NCI-H187 treated with DMSO at 0.1 percent for 48 hours (cell line): ENCODE measurements around the gene NECAB3.

Experiments used
- DNase-seq: peaks from one replicate; lab custom pipeline; 2025; lab: John Stamatoyannopoulos, UW

The NECAB3 gene

DNA sequence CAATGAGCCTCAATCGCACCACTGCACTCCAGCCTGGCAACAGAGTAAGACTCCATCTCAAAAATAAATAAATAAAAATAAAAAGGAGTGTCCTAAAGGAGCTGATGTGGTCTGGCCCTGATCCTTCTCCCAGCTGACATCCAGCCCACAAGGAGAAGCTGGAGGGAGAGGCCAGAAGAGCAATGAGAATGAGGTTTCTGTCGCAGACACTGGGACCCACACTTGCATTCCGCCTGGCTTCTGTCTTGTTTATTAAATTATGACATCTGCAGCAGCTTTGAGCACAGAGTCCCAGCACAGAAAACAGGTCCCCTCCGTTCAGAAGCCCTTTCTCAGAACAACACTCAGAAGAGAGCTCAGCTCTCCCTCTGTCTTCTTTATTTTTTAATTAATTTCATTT is 22.2 kb upstream of the NECAB3 start:
- DNase-seq, result no peak

DNA sequence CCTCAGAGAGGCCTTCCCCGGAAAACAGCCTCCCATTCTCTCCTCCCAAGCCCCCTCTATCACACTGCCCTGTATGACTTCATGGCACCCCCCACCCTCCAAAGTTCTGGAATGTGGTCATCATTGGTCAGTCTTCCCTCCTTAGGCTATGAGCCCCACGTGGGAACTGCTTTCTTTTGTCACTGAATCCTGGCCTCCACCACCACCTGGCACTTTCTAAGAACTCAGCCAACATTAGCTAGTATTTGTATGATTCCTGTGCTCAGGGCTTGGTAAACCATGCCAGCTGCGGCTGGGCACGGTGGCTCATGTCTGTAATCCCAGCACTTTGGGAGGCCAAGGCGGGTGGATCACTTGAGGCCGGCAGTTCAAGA is 20.4 kb upstream of the NECAB3 start:
- DNase-seq, result no peak

DNA sequence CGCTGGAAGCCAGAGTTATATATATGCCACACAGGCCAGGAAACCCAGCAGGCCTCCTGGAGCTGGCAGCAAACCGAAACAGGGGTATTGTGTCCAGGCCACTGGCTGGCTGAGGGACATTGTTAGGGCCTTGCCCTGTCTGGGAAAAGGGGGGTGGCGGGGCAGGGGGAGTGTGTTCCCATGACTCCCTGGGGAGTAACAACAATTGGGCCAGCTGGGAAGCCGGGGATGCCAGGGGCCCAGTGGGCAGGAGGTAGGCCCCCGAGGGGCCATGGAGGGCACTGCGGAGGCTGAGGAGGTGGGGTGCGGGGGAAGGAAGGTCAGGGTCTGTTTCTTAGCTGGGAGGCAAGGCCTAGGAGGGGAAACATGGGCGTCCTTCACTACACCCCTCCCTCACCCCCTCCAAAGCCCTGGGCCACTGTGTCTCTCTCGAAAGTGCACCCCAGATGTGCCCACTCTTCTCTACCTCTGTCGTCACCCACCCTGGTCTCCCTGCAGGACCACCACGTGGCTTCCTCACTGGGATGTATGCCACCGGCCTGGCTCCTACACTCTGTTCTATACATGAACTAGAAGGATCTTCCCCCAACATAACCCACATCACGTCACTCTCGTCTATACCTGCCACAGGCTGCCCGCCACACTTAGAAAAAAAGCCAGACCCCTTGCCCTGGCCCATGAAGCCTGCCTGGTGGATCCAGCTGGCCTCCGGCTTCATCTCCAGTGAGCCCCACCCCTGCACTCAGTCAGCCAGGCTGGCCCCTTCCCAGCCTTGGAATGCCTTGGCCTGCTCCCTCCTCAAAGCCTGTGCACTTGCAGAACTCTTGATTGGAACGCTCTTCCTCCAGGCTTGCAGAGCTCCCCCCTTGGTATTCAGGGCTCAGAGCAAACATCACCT is 19.8 kb upstream of the NECAB3 start:
- no peak for DNase-seq

DNA sequence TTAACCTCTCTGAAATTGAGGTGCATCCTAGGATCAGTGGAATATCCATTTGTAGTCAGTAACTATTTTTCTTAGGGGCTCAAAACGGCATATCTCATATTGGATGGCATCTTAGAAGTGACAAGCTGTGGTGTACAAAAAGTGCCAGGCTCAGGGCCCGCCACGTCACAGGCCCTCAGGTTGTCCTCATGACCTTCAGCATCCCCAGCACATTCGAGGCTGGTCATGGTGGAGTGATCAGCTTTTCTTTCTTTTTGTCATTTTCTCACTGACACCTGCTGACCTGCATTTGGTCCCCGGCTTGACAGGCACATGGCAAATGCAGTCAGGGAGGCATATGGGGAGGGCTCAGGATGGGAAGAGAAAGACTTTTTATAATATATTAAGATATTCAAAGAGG is 19.1 kb upstream of the NECAB3 start:
- no peak for DNase-seq

DNA sequence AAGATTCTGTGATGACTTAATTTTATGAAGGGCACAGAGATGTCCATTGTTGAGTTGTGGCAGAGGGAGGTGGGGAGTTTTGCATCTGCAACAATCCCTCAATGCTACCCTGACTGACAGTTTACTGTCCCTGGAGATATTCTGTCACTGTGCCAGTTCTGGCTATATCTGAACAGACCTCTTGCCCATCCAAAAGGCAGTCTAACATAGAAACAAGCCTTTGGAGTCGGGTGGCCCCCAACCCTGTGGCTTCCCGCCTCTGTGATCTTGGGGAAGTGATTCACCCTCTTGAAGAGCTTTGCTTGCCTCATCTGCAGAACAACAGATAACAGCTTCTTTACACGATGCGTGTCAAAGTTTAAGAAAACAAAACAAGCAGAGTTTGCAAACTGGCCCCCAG is 15.7 kb upstream of the NECAB3 start:
- no peak for DNase-seq

DNA sequence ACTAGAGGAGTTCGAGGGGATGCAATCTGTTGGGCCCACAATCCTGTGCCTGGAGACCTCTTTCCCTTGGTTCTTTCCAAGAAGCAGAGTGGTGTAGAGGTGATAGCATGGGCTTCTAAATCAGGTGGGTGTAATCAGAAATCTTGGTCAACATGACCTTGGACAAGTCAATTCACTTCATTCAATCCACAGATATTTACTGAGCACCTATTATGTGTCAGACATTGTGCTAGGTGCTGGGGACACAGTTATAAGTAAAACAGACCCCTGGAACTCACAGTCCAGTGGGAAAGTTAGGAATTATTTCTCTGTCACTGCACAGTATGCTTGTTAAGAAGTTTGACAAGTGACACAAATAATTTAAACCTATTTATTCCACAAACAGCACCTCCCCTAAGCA is 15.3 kb upstream of the NECAB3 start:
- no peak for DNase-seq

DNA sequence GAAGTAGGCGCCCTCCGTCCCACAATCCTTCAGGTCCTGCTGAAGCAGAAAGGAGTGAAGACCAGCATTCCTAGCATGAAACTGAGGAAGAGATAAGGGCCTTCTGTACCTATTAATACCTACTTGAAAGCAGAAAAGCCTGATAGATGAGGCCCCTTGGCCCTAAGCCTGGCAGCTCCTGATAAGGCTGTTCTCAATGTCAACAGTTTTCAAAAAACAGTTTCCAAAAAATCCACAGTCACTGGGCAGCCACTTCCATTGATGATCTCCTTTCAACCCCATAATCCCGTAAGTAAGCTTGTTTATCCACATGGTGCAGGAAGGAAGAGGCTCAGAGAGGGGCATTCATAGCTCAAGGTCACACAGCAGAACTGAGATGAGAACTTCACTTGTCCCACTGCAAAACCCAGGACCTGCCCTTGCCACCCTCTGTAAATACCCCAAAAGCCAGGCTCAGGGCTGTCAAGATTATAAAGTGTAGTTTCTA is 14.8 kb upstream of the NECAB3 start:
- no peak for DNase-seq

DNA sequence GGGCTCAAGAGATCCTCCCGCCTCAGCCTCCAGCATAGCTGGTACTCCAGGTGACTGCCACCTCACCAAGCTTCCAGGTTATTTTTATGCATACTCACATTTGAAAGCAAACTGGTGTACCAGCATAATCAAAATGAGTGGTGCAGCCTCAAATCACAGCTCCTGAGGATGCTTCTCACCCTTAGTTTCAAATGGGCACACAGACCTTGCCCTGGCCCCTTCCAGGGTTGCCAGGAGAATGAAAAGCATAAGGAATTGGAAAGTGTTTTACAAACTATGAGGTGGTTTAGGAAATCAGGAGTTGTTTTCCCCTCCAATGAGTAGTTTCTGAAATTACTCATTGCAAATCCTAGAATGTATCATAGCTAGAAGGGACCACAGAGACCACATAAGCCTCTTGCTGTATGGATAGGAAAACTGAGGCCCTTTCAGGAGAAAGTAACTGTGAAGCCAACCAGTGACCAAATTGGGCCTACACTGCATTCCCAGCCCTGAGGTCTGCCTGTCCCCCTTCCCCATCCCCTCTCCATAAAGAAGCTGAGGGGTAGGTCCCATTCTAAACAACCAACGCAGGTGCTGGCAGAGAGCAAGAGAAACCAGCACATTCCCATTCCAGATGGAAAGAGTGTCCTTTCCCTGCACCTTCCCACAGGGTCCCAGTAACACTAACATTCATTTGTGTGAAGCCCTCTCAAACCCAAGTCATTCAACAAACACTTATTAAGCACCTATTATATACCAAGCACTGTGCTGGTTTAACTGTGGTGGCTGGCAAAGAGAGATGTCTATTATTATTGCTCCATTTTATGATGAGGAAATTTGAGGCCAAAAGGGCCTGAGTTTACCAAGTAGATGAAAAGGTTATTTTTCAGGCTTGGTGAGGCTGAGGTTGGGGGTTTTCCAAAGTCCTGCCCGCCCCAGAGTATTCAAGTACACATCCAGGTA is 14.0 kb upstream of the NECAB3 start:
- DNase-seq, result no peak

DNA sequence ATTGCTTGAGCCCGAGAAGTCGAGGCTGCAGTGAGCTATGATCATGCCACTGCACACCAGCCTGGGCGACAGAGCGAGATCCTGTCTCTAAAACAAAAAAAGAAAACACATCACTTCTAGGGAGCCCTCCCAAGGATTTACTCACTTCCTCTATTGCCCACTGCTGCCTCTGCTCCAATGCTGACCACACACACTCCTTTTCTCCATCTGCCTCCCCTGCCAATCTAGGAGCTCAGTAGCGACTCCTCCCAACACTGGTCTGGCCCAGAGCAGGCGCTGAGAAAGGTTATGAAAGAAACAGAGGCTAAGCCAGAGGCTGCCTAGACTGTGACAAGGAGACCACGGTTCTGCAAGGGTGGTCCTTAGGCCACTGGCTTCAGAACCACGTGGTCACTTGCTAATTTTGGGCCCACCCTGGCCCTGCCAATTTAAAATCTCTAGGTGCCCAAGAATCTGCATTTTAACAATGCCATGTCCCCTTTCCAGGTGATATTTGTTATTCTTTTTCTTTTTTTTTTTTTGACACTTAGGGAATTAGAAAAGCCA is 13.2 kb upstream of the NECAB3 start:
- no peak for DNase-seq

DNA sequence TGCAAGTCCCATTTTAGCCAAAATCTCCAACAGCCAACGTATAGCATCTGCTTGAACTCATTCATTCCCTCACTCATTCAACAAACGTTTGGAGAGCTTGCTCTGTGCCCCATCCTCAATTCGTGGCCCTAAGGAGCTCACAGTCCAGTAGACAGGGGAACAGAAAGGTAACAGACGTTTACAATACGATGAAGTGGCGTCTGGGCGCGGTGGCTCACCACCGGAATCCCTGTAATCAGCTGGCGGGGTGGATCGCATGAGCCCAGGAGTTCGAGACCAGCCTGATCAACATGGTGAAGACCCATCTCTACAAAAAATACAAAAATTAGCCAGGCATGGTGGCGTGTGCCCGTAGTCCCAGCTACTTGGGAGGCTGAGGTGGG is 12.7 kb upstream of the NECAB3 start:
- DNase-seq, result no peak

DNA sequence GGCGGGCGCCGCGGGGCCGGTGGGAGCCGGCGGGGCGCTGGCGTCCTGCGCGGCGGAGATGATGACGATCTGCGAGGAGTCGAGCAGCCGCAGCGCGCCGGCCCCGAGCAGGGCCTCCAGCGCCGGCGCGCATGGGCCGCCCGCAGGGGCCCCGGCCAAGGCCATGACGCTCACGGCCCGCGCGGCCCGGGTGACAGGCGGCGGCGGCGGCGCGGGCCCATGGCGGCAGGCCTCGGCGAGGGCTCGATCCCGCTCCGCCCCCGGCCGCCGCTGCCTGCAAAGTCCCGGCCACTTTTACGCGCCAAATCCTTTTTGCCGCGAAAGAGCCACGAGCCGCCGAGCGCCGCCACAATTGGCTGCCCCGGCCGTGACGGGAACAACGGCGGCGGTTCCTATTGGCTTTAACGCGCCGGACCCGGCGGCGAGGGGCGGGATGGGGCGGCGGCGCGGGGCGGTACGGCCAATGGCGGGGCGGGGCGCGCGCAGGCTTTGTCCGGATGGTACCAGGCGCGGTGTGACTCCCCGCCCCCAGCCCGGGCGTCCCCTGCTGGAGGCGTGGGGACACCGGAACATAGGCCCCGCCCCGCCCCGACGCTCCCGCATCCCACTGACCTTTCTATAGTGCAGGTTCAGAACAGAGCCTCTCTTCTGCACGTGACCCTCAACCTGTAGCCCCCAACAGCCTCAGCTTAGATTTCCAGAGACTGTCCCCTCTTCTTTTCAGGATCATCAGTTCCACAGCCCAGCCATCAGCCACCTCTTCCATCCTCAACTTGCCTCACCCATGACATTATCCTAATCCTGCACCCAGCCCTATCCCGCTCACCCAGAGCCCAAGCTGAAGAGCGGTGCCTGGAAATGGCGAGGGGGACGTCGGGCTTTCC is 12.1 kb upstream of the NECAB3 start, which contains the start of gene E2F1:
E2F1 (minus strand) TSS at position 286 of the 884 bp plus-strand sequence; CDS start at position 165, 121 bp downstream.
- DNase-seq, result peak; percentile 70

DNA sequence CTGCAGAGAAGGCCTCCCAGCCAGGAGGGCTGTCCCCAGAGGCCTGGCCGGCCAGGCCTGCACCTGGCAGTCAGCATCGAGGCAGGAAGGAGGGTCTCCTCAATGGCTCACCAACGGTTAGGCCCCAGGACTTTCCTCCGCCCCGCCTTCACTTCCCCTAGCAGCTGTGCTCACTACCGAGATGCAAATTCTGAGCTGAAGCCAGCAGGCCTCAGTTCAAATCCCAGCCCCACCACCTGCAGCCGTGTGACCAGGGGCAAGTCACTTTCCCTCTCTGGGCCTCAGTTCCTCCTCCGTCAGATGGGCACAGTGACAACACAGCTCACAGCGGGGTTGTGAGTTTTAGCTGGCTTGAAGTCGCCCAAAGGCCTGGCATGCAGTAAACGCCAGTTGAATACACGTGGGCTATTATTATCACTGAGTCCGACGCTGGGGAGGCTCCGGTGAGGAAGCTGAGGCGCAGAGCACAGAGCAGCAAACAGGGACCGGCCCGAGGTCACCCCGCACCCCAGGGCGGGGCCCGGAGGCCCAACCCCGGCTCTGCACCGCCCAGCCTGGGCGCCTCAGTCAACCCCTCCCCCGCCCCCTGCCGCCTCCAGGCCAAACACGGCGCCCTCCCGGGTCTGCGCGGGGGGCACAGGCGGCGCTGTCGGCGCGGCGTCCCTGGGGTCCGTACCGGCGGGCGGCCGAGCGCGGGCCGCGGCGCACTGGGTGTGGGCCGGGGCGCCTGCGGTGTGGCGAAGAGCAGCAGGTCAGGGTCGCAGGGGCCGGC is 11.3 kb upstream of the NECAB3 start:
- DNase-seq, result no peak

DNA sequence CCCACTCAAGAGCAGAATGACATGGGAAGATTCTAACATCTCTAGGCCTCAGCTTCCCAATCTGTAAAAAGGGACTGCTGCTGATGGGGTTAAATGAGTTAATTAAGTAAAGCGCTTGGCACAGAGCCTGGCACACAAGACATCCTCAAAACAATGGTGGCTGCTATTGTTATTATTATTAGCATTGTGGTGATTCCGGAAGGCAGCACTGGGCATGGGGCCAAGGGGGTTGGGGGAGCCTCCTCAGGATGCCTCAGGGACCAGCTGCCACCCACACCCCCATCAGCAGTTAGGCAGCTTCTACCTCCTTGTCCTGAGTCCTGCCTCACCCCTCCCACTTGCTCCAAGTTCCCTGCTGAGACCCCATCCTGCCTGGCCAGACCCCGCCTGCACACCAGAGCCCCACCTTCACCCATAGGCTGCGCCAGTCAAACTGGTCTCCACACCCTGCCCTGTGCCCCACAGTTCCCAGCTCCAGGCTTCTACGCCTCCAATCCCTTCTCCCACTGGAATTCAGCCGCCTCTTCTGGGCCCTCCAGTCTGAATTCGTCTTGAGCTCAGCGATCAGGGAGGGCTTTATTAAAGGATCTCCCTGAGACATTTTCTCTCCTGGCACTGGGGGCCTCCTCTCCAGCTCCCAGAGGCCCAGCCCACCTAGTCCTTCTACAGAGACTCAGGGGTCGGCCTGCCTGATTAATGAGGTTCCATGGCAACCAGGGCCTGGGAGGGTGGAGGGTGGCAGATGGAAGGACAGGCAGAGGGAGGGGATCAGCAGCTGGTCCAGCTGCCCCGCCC is 10.5 kb upstream of the NECAB3 start:
- DNase-seq, result no peak

DNA sequence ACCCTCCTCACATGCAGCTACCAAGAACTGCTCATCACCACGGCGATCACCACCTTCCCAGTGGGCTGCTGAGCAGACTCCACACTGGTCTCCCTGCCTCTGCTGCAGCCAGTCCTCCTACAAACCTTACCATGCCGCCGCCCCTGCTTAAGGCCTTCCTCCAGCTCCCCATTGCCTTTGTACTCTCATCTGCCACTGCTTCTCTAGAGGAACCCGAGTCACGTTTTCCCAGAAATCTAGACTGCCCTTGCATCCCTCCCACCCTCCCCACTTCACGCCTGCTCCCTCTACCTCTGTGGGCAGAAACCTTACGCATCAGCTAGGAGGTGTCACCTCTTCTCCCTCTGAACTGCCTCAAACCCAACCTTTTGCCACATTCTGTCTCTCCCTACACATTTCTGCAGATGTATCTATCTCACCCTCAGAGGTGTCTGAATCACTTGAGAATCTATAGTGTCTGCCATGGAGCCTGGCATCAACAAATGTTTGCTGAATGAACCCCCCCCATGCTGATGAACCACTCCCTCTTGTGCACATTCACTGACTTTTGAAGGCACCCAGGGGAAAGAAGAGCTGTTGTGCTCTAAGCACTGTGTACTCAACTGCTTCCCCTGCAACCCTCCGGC is 7.6 kb upstream of the NECAB3 start:
- DNase-seq, result no peak

DNA sequence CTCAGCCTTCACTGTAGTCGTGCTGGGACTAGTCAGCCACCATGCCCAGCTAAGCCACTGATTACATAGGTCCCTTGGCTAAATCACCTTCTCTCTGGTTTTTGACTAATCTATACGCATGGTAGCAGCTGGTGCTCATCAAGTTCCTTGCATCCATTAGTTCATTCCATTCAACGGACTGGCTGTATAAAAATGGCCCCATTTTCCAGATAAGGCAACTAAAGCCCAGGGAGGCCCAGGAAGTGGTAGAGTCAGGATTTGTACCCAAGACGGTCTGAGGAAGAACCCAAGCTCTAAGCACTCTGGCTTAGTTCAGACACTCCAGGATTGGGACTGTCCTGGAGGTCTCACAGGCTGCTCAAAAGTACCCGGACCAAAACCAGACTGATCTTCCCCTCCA is 7.1 kb upstream of the NECAB3 start:
- no peak for DNase-seq

DNA sequence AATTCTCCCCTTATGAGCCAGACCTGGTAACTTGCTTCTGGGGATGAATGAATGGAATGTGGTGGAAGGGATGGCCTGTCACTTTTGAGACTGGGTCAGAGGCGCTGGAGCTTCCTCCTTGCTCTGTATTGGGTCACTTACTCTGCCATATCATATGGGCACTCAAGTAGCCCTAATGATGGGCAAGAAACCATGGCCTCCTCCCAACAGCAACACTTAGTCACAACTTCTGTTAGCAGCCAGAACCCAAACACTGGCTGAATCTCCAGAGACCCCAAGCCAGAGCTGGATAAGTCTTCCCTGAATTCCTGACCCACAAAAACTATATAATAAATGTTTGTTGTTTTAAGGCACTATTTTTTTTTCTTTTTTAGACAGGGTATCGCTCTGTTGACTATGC is 6.5 kb upstream of the NECAB3 start:
- no peak for DNase-seq

DNA sequence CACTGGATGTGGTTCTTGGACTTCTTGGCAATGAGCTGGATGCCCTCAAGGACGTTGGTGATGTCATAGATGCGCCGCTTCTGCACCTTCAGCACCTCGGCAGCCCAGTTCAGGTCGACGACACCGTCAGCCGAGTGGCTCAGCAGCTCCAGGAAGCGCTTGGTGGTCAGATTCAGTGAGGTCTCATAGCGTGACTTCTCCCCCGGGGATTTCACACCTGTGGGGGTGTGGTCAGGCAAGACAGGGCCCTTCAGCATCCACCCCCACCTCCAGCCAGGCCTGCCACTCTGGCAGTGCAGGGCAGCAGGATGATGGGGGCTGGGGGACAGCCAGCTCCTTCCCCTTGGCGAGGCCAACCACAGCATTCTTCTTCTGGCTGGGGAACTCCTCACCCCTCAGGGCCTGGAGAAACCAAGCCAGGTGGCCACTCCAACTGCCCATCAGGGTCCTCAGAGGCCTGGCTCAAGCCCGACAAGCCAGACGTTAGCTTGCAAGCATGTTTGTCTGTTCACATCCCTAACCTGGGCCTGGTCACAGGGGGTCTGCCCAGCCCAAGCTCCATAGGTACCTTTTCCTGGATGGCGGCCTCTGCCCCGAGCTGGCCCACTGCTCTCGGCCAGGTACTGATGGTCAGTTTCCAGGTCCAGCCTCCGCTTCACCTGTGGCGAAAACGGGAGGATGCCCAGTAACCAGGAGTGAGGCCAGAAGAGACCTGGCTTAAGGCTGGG is 5.7 kb upstream of the NECAB3 start:
- DNase-seq, result no peak

DNA sequence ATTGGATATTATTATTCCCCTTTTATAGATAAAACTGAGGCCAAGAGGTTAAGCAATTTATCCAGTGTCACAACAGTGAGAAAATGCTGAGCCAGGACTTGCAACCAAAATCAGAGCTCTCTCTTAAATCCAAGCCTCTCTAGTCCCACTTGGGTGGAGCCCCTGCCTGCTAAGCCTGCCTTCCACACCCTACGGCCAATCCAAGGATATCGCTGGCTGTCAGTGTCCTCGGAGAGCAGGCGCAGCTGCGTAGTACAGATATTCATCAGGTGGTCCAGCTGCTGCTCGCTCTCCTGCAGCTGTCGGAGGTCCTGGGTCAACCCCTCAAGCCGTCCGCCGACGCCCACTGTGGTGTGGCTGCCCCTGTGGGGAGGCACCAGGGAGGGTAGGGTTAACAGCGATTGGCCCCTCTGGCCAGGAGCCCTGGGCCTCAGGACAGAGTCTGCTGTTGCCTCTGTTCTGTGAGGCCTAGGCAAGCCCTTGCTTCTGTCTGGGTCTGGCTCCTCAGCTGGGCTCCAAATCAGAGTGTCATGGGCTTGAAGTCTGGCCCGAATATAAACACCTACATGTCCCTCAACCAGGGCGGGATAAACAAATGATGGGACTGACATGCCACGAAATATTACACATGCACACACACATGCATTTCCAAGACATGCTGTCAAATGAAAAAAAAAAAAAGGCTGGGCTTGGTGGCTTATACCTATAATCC is 3.9 kb upstream of the NECAB3 start:
- no peak for DNase-seq
